ENCODE data around the gene ADGRD1.
A peak's percentile ranks its signal among the peaks of the same experiment; 100 is the strongest.
"Not testable (repeated sequence)": the region's sequence is repeated elsewhere in the genome, so short reads cannot be mapped to it uniquely, and the experiment has no call there.

ADGRD1 gene

DNA sequence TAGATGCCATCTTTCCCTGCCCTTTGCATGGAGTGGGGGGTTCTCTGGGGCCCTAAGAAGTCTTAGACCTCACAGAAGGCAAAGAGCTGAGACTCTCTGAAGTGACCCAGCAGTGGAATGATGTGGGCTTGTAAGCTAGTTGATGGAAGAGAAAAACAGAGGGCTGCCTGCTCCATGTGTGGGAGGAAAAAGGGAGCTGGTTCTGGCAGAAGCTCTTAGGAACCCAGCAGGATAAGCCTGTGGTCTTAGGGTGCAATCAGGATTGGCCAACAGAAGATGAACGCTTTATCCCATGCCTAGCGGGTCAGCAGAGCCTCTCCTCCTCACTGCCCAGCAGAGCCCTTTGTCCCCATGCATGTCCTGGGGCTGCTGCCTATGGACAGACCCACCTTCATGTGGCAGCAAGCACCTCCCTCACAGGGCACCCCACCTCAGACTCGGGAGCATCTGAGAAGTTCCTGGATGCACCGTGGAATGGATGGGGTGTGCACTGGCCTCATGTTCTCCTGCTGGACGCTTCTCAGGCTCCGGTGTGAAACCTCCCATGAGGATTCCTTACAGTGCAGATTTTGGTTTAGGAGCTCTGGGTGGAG is 152.7 kb downstream of the ADGRD1 start:
- no peak for DNase-seq

GRCh38 chr12:131108177-131108955 is 154.7 kb downstream of the ADGRD1 start:
- no peak for DNase-seq

DNA sequence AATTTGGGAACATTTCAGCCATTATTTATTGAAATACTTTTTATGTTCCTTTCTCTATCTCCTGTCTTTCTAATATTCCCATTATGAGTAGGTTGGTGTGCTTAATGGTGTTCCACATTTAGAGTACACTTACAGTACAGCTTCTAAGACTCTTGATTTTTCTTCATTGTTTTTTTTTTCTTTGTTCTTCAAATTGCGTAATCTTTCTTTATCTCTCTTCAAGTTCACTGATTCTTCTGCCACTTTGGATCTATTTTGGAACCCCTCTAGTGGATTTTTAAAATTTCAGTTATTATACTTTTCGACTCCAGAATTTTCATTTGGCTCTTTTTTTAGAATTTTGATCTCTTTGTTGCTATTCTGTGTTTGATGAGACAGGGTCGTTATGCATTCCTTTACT is 157.7 kb downstream of the ADGRD1 start:
- DNase-seq, result no peak

GRCh38 chr12:131112021-131112420 is 158.3 kb downstream of the ADGRD1 start:
- peak in 1 of 5 experiments; percentile 46 for DNase-seq

- no peak for DNase-seq
These were observed 159.1 kb downstream of the ADGRD1 start for GRCh38 chr12:131112700-131113290.

DNA sequence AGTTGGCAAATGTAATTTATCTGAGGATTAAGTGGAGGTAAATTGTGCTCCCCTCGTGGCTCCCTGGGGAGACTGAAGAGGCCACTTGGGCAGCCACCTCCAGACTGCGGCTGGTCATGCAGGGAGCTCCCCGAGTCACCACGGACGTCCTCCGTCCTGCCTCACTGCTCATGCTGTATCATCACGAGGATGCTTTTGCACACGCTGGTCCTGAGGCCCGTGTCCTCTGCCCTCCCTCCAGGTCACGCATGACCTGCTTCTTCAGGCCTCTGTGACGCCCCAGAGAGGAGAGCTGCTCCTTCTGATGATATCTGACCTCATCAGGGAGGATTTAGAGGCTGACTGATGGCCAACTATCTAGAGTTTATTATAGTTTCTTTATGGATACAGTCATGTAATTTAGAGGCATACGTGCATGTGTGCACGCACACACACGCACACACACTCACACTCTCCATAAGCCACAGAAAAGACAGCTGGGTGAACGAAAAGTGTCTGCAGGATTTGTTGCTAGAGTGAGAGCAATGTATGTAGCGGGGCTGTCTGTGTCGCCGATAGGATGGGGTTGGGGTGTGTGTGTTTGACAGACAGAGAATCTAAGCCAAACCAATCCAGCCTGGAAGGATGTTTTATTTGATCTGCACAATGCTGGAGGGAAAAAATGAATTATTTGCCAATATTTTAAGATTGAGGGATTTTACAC is 160.0 kb downstream of the ADGRD1 start:
- DNase-seq, result no peak

DNA sequence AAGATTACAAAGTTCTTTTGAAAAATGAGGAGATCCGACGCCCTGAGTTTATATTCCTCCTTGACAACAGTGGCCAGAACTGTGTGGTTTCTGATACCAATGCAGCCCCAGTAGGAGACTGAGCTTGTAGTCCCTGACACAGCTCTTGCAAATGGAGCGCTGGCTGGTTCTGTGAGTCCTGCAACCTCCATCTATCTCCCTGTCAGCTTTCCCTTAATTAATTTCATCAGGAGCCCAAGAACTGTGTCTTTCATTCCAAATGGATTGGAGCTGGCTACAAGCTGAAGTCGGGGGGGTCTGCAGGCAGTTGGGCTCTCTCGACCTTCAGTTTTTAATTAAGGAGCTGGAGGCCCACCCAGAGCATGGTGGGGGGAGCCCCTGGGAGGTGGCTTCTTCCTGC is 160.6 kb downstream of the ADGRD1 start:
- no peak for DNase-seq

- no peak for DNase-seq
These were observed 161.4 kb downstream of the ADGRD1 start for GRCh38 chr12:131114942-131115584.

DNA sequence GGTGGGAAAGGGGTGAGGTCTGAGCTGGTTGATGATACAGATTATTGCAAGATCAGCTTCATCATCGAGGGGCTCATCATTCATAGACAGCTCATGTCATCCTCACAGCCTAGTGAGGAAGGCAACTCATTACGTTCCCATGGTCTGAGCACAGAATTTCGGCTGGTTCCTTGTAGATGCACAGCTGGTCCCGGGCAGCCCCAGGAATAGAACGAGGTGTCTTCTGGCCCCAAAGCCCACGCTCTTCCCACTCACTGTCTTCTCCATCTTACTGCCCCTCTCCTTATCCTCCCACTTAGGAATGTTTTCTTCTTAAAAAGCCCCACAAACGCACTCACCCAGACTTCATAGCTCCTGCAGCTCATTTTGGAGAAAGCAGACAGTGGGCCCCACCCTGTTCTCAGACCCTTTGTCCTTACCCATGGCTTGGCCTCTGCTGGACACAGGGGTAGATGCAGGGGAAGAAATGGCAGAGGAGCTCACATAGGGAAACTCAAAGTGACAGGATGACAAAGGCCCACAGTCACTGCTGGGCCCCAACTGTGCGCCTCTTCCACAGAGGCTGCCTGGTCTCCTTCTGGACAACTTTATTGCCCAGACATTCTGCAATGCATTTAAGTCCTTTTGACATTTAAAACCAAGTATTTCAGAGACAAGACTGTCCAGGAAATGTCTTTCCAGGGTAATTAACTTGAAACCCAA is 162.2 kb downstream of the ADGRD1 start:
- no peak for DNase-seq

- no peak for DNase-seq
These were observed 162.9 kb downstream of the ADGRD1 start for GRCh38 chr12:131116468-131117117.

DNA sequence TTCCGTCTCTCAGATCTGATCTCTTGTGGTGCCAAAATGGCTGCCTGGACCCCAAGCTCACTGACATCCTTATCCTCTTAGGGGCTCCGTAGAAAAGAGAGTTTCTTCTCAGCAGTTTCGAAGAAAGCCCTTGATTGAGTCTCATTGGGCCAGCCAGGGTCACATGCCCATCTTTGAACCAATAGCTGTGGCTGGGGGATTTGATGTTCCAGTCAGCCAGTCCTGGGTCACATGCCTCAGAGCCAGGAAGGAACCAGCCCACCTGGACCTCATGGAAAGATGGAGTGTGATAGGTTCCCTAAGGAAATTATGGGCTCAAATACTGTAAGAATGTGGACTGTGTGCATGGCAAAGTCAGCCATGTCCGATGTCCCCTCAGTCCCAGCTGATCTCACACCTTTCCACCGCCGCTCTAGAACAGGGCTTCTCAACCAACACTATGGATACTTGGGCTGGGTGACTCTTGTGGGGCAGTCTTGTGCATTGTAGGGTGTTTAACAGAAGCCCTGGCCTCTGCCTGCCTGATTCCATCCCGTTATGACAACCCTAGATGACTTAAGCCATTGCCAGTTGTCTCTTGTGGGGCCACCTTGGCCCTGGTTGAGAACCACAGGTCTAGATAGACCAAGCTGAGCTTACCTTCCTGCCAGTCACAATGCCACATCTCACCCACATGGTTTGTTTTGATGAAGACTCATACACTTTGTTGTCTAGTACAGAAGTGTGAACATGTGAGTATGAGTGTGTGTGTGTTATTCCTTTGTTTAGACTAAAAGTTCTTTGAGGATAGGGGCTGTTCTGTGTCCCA is 163.9 kb downstream of the ADGRD1 start:
- DNase-seq, result peak in 1 of 5 experiments; percentile 40

DNA sequence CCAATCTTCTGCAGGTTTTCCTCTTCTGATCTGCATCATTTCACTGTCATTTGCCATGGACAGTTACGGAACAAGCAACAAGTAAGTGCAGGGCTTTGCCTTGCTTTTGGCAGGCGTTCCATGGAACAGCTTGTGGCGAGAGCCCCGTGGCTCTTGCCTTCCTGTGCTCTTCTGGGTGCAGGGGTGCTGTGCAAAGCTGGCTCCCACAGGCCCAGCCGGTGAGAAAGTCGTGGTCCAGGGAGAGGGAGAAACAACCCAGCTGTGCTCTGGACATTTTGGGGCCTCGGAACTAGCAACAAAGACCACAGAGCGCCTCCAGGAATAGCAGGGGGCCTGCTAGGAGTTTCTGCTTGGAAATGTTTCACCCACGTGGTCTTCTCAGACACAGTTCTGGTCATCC is 164.7 kb downstream of the ADGRD1 start:
- no peak for DNase-seq

DNA sequence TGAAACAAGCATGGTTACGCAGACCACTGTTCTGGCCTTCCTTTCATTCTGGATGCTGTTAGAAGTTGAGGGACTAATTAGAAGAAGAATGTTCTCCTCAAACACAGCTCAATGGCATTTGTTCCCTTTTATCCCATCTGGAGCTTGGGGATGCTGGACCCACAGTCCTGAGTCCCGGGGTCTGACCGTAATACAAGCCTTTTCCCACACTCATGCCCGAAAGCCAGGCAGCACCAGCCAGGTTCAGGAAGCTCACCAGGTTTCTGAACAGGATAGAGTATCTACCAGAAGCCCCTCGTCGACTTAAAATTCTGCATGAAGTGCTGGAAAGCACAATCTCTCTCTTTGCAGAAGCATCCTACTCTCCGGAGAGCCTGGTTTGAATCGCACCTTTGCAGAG is 165.6 kb downstream of the ADGRD1 start:
- DNase-seq, result not testable (repeated sequence)

DNA sequence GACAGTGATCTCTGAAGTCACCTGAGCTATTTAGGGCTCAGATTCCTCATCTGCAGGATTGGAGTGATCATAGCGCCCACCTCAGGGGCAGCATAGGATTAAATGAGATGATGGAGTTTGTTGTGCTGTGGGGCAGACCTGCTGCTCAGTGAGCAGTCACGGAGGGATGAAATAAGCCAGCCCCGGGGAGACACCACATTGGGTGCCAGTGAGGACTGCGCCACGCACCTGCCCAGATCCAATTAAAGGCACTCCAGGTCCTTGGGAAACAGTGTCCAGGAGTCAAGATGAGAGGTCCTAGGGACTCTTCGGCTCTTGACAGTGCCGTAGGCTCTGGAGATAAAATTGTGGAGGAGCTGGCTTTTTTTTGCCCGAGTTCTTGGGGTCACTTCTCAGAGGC is 166.2 kb downstream of the ADGRD1 start:
- DNase-seq, result no peak

DNA sequence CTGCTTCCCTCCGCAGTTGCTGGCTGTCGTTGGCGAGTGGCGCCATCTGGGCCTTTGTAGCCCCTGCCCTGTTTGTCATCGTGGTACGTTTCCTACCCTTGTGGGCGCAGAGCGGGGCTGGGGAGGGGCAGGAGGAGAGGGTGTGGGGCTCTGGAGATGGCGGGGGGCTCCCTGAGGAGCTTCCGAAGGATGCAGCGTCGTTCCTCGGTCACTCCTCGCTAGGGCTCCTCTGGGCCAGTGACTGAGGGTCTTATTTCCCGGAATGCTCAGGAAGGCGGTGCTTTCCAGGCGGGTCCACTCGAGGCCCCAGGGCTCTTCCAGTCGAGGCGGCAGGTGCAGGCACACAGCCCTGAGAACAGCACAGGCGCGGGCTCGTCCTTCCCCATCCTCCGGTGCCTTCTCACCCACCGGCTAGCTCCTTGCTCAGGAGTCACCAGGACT is 167.1 kb downstream of the ADGRD1 start:
- no peak for DNase-seq

DNA sequence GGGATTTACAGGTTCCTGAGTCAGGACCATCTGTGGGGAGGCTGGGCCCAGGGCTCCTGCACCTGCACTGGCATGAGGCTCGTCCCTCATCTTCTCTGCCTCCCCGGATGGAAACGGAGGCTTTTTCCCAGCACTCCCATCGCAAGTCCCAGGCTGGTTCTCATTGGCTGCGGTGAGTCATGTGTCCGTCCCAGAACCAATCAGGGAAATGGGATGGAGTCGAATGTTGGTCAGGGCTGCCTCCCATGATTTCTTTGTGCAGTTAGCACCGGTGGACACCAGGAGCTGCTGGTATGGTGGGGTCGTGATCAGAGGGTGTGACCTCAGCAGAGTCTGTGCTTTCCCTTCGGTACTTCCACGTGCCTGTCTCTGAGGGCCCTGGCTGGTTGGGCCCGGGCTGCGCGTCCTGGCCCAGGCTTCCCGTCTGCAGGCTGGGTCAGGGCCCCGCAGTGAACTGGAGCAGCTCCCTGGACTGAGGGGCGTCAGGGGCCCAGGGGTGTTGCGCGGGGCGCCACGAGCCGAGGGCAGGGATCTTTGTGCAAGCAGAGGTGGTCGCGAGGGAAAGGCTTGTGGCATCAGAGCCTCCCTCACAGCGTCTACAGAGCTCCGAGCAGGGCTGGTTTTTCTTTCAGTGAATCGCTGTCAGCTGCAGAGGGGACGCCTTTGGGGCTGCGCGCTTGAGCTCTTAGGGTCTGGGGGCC is 168.1 kb downstream of the ADGRD1 start:
- DNase-seq, result no peak

DNA sequence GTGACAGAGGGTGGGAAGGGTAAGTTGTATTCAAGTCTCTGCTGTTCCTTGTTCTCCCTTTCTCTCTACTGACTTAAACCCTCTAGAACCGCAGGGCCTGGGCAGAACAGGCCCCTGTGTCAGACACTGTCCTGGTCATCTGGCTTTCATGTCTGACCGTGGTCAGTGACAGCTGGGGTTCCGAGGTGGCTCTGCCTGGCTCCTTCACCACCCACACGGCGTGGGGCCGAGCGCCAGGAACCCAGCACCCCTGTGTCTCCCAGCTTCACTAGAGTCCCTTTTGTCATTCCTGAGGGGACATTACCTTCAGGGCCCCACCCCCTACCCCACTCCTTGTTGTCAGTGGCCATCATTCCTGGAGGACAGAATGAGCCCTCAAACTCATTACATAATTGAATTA is 168.9 kb downstream of the ADGRD1 start:
- no peak for DNase-seq

GRCh38 chr12:131123817-131124216 is 170.1 kb downstream of the ADGRD1 start:
- DNase-seq, result no peak

GRCh38 chr12:131124487-131125280 is 171.0 kb downstream of the ADGRD1 start:
- no peak for DNase-seq
